ENCODE data around the gene AFG3L2.
A peak's percentile ranks its signal among the peaks of the same experiment; 100 is the strongest.

AFG3L2 gene

DNA sequence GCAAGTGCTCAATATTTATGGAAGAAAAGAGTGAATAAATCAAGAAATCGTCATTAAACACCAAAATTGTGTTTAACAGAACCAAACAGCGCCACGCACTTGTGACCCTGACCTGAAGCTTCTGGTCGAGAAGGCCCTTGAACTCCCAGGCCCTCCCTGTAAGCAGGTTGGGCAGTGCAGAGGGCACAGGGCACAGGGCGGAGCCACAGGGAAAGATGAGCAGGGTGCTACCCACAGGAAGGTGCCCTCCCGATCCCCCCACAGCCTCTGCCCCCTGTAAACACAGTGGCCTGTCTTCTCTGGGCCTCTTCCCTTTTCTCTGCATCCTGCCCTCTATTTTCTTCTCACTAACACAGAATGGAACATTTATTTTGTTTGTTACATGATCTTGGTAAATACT, 85.9 kb downstream of the AFG3L2 start:
- no peak for DNase-seq (ENCODE audit: low read depth)
- TF ChIP-seq, protein P1, sequence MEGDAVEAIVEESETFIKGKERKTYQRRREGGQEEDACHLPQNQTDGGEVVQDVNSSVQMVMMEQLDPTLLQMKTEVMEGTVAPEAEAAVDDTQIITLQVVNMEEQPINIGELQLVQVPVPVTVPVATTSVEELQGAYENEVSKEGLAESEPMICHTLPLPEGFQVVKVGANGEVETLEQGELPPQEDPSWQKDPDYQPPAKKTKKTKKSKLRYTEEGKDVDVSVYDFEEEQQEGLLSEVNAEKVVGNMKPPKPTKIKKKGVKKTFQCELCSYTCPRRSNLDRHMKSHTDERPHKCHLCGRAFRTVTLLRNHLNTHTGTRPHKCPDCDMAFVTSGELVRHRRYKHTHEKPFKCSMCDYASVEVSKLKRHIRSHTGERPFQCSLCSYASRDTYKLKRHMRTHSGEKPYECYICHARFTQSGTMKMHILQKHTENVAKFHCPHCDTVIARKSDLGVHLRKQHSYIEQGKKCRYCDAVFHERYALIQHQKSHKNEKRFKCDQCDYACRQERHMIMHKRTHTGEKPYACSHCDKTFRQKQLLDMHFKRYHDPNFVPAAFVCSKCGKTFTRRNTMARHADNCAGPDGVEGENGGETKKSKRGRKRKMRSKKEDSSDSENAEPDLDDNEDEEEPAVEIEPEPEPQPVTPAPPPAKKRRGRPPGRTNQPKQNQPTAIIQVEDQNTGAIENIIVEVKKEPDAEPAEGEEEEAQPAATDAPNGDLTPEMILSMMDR (IDR thresholded peaks at IDR 0.05; ENCODE audit: insufficient read depth, low read depth, low read length, missing control alignments): no peak
- H3K4me3 ChIP-seq (ENCODE audit: low read length): no peak overlapping the region

DNA sequence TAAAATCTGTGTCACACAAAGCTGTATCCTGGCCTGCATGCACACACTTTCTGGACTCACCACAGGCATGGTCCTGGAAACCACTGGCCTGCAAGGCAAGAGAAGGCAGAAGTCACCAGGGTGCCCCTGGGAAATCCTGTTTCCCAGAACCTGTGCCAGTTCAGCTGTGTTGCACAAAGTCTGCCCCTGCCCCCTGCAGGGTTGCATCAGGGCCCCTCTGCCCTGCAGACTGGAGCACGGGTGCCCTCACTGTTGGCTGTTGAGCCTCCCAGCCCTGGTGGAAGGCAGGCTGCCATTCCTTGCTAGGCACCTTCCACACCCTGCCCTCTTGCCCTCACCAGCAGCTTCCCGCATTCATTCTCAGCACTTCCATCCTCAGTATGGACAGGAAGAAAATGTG, 86.9 kb downstream of the AFG3L2 start:
- DNase-seq (ENCODE audit: low read depth): no peak
- TF ChIP-seq, protein P1 (IDR thresholded peaks at IDR 0.05; ENCODE audit: insufficient read depth, low read depth, low read length, missing control alignments): no peak
- no peak overlapping the region for H3K4me3 ChIP-seq (ENCODE audit: low read length)

DNA sequence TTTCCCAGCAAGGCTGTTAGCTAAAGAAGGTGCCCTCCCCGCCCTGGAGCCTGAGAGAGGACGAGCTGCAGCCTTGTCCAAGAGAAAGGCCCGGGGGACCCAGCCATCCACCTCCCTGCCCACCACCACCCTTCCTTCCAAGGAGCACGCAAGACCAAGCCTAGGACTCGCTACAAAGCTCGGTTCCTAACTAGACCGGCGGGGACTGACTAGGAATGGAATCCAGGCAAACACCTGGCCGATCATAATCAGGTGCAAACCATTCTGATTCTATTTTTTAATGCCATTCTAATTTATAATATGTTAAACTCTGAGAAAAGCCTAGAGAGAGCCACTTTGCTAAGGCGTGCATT, 88.6 kb downstream of the AFG3L2 start:
- H3K4me3 ChIP-seq (ENCODE audit: low read length): peak overlapping the region; percentile 56
- TF ChIP-seq, protein P1 (IDR thresholded peaks at IDR 0.05; ENCODE audit: insufficient read depth, low read depth, low read length, missing control alignments): no peak
- no peak for DNase-seq (ENCODE audit: low read depth)

DNA sequence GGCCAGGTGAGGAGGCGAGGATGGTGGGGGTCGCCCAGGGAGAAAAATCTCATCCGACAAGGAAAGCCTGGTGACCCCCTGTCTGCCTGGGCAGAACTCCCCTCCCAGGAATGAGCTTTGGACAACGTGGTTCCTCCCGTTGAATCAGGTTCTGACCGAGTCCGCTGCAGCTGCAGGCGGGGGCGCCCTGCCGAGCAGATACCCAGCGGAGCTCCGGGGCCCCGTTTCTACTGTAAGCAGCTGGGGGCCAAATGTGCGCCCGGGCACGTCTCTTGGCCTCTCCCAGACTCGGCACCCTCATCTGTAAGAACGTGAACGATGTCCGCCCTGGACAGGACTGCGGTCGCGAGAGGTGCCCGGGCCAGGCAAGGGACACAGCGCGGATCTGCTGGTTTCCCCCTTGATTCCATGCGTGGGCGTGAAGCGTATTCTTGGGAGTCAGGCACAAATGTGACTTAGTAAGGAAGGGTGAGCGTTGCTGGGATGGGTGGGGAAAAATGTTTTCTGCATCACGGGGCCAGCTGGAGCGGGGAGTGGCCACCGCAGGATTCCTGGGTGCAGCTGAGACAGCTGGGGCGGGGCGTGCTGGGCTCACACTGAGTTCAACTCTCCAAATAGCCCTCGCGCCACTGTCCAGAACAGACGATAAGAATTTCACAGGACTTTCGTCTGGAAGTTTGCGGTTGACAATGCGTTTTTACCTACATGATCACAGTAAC, 89.2 kb downstream of the AFG3L2 start:
- H3K4me3 ChIP-seq (ENCODE audit: low read length): peak overlapping the region; percentile 56
- DNase-seq (ENCODE audit: low read depth): peak; percentile 96

DNA sequence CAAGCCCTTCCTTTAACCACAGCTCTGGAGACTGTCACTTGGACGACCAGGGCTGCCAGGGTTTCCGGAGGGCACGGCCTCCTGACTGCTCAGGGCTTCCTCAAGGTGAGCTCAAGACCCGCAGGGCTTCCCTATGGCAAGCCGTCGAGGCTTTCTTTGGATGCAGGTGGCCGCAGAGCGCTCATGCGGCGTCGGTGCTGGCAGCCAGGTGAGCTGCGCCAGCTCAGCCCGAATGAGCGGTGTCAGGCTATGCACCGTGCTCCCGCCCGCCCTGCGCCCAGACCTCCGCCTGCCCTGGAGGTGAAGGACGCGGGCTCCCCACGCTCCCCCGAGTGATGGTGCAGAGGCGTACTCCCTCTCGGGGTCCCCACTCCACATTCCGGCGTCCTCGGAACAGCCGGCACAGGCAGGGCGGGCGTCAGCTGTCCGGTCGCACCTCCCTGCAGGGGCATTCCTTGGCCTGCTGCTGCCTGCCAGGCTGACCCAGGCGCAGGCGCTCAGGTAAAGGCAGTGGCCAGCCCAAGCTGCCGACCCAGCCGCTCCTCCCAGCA, 89.8 kb downstream of the AFG3L2 start:
- DNase-seq (ENCODE audit: low read depth): peak; percentile 60
- TF ChIP-seq, protein P1 (IDR thresholded peaks at IDR 0.05; ENCODE audit: insufficient read depth, low read depth, low read length, missing control alignments): no peak
- H3K4me3 ChIP-seq (ENCODE audit: low read length): peak overlapping the region; percentile 56

More for the DNA sequence above, 89.2 kb downstream of the AFG3L2 start:
- TF ChIP-seq, protein P1 (IDR thresholded peaks at IDR 0.05; ENCODE audit: insufficient read depth, low read depth, low read length, missing control alignments): no peak

DNA sequence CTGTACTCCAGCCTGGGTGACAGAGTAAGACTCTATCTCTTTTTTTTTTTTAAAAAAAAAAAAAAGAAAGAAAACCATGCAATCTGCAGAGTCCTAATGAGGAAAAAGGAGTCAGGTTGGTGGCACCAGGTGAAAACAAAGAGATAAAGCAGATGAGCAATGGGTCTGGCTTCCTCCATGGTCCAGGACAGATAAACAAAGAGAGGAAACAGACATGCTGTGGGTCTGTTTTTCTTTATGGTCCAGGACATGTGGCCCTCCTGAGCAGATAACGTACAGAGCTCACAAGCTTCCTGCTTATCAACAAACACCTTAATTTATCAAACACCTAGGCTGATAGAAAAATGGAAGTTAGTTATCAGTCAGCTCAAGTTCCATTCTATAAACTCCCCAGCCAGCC, 93.4 kb downstream of the AFG3L2 start:
- DNase-seq (ENCODE audit: low read depth): no peak
- TF ChIP-seq, protein P1 (IDR thresholded peaks at IDR 0.05; ENCODE audit: insufficient read depth, low read depth, low read length, missing control alignments): no peak
- H3K4me3 ChIP-seq (ENCODE audit: low read length): no peak overlapping the region

DNA sequence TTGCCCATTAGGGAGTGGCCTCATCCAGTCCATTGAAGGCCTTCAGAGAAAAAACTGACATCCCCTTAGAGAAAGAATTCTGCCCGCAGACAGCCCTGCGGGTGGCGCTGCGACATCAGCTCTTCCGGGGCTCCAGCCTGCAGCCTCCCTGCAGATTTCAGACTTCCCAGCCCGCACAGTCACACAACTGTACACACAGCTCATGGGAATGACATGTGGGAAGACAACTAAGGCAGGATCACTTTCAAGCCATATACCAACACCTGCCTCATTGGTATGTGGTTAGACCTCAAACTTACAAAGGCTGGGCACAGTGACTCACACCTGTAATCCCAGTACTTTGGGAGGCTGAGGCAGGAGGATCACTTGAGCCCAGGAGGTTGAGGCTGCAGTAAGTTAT, 93.8 kb downstream of the AFG3L2 start:
- DNase-seq (ENCODE audit: low read depth): peak; percentile 96
- TF ChIP-seq, protein P1 (IDR thresholded peaks at IDR 0.05; ENCODE audit: insufficient read depth, low read depth, low read length, missing control alignments): peak; percentile 40

More for the DNA sequence above, 93.8 kb downstream of the AFG3L2 start:
- no peak overlapping the region for H3K4me3 ChIP-seq (ENCODE audit: low read length)
